HUES6 (cell line): ENCODE results near the gene ATP10A.

Experiments used
- H3K27ac ChIP-seq: 2 replicates; pipeline ENCODE4 v1.7.0; 2013; ENCODE audit warnings: low read depth, mild to moderate bottlenecking, low read length, inconsistent platforms
- H3K27me3 ChIP-seq: 2 replicates; pipeline ENCODE4 v1.6.1; 2013; ENCODE audit warnings: low read length; ENCODE audit not compliant: control insufficient read depth, insufficient read depth
- H3K36me3 ChIP-seq: 2 replicates; pipeline ENCODE4 v1.6.1; 2013; ENCODE audit warnings: low read length; ENCODE audit not compliant: control insufficient read depth, insufficient read depth
- H3K4me1 ChIP-seq: 2 replicates; pipeline ENCODE4 v1.6.1; 2013; ENCODE audit warnings: low read length; ENCODE audit not compliant: control insufficient read depth, insufficient read depth
- H3K4me3 ChIP-seq: 2 replicates; pipeline ENCODE4 v1.5.1; 2013; ENCODE audit warnings: low read depth, low read length
- H3K9ac ChIP-seq: one replicate; pipeline ENCODE4 v1.6.1; 2013; ENCODE audit warnings: mild to moderate bottlenecking, low read length
- H3K9me3 ChIP-seq: 2 replicates; pipeline ENCODE4 v1.6.1; 2013; ENCODE audit warnings: low read depth, low read length; ENCODE audit not compliant: control insufficient read depth, insufficient read depth

The ATP10A gene

GRCh38 chr15:25724899-25725298, 138.2 kb downstream of the ATP10A start:
- Histone ChIP-seq H3K9ac (no peak overlapping the region), H3K4me3 (no peak overlapping the region), H3K36me3 (no peaks in the 10 kb centered on the region), H3K4me1 (peaks cover 11% of the 10 kb centered on the region), H3K27ac (no peak overlapping the region), H3K27me3 (no peaks in the 10 kb centered on the region), H3K9me3 (no peaks in the 10 kb centered on the region)

GRCh38 chr15:25721605-25721955, 141.5 kb downstream of the ATP10A start:
- Histone ChIP-seq H3K36me3 (no peaks in the 10 kb centered on the region), H3K27me3 (no peaks in the 10 kb centered on the region), H3K27ac (no peak overlapping the region), H3K4me3 (no peak overlapping the region), H3K4me1 (peaks cover 5% of the 10 kb centered on the region), H3K9me3 (no peaks in the 10 kb centered on the region), H3K9ac (no peak overlapping the region)

GRCh38 chr15:25719101-25719985, 143.8 kb downstream of the ATP10A start:
- no peaks in the 10 kb centered on the region for H3K36me3 ChIP-seq
- no peaks in the 10 kb centered on the region for H3K27me3 ChIP-seq
- no peaks in the 10 kb centered on the region for H3K9me3 ChIP-seq
- H3K9ac ChIP-seq: no peak overlapping the region
- no peak overlapping the region for H3K4me3 ChIP-seq
- H3K27ac ChIP-seq: no peak overlapping the region
- peaks cover 5% of the 10 kb centered on the region for H3K4me1 ChIP-seq

- H3K4me3 ChIP-seq: no peak overlapping the region
- H3K4me1 ChIP-seq: peaks cover 5% of the 10 kb centered on the region
- H3K9me3 ChIP-seq: no peaks in the 10 kb centered on the region
- no peaks in the 10 kb centered on the region for H3K27me3 ChIP-seq
- H3K27ac ChIP-seq: no peak overlapping the region
- no peaks in the 10 kb centered on the region for H3K36me3 ChIP-seq
- H3K9ac ChIP-seq: no peak overlapping the region
These were observed 144.5 kb downstream of the ATP10A start for GRCh38 chr15:25718597-25718996.

GRCh38 chr15:25718169-25718536, 145.0 kb downstream of the ATP10A start:
- Histone ChIP-seq H3K9me3 (no peaks in the 10 kb centered on the region), H3K36me3 (no peaks in the 10 kb centered on the region), H3K27ac (no peak overlapping the region), H3K27me3 (no peaks in the 10 kb centered on the region), H3K9ac (no peak overlapping the region), H3K4me1 (peaks cover 5% of the 10 kb centered on the region), H3K4me3 (no peak overlapping the region)

GRCh38 chr15:25717457-25718168, 145.5 kb downstream of the ATP10A start:
- Histone ChIP-seq H3K4me3 (no peak overlapping the region), H3K36me3 (no peaks in the 10 kb centered on the region), H3K27ac (no peak overlapping the region), H3K27me3 (no peaks in the 10 kb centered on the region), H3K9ac (no peak overlapping the region), H3K4me1 (peaks cover 5% of the 10 kb centered on the region), H3K9me3 (no peaks in the 10 kb centered on the region)

GRCh38 chr15:25717127-25717456, 146.0 kb downstream of the ATP10A start:
- Histone ChIP-seq H3K9ac (no peak overlapping the region), H3K27ac (no peak overlapping the region), H3K36me3 (no peaks in the 10 kb centered on the region), H3K9me3 (no peaks in the 10 kb centered on the region), H3K4me1 (peaks cover 5% of the 10 kb centered on the region), H3K4me3 (no peak overlapping the region), H3K27me3 (no peaks in the 10 kb centered on the region)

GRCh38 chr15:25716414-25717126, 146.6 kb downstream of the ATP10A start:
- H3K4me3 ChIP-seq: no peak overlapping the region
- H3K9ac ChIP-seq: no peak overlapping the region
- H3K9me3 ChIP-seq: no peaks in the 10 kb centered on the region
- no peaks in the 10 kb centered on the region for H3K27me3 ChIP-seq
- H3K36me3 ChIP-seq: no peaks in the 10 kb centered on the region
- no peak overlapping the region for H3K27ac ChIP-seq
- peaks cover 2% of the 10 kb centered on the region; the same call in 1 of the 2 replicates for H3K4me1 ChIP-seq

GRCh38 chr15:25715536-25716413, 147.4 kb downstream of the ATP10A start:
- H3K9ac ChIP-seq: no peak overlapping the region
- H3K27ac ChIP-seq: no peak overlapping the region
- no peak overlapping the region for H3K4me3 ChIP-seq
- H3K9me3 ChIP-seq: no peaks in the 10 kb centered on the region
- H3K27me3 ChIP-seq: no peaks in the 10 kb centered on the region
- H3K36me3 ChIP-seq: no peaks in the 10 kb centered on the region
- no peaks in the 10 kb centered on the region for H3K4me1 ChIP-seq

GRCh38 chr15:25714538-25714840, 148.6 kb downstream of the ATP10A start:
- no peak overlapping the region for H3K9ac ChIP-seq
- no peak overlapping the region for H3K4me3 ChIP-seq
- H3K27ac ChIP-seq: no peak overlapping the region
- no peaks in the 10 kb centered on the region for H3K36me3 ChIP-seq
- H3K9me3 ChIP-seq: no peaks in the 10 kb centered on the region
- no peaks in the 10 kb centered on the region for H3K4me1 ChIP-seq
- H3K27me3 ChIP-seq: no peaks in the 10 kb centered on the region
